SH-SY5Y (cell line): ENCODE results near the gene SIGLEC6.

ENCODE experiments used
- GATA2 ChIP-seq: IDR thresholded peaks from 2 replicates; pipeline ENCODE4 v1.6.1; 2011; ENCODE audit warnings: mild to moderate bottlenecking, low read depth, low read length
- GATA3 ChIP-seq: IDR thresholded peaks from 2 replicates; pipeline ENCODE4 v1.6.1; 2011; ENCODE audit warnings: low read depth, mild to moderate bottlenecking, low read length, moderate library complexity

DNA sequence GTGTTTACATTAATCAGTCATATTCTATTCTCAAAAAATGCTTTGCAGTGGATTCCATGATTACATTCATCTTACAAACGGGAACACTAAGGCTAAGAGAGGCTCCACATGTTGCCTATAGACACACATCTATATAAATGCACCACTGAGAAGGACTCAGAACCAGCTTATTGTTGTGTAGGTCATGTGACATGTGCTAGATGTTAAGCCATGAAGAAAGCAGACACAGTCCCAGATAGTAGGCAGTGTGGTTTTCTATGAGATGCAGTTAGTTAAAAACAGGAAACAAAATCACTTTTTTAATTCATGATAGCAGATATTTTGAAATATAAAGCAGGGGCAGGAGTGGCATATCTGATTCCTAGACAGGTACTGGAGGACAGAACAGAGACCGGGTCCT, 10.7 kb downstream of the SIGLEC6 start:
- no peak for TF ChIP-seq GATA2
- no peak for TF ChIP-seq GATA3
